ENCODE results near the gene TRRAP. TPM values are rescaled to one million over a fixed set of nuclear protein-coding genes. Genes with fewer than 3 reads are reported as not detected.

TRRAP gene
- total RNA-seq, 2 donors from 2014 or later = 23.4 to 24.3 TPM

- no peak overlapping the region for H3K4me3 ChIP-seq
- no peak for TF ChIP-seq CTCF (IDR thresholded peaks at IDR 0.05)
- no peaks in the 10 kb centered on the region for H3K27me3 ChIP-seq
- H3K4me1 ChIP-seq = peaks cover 0 to 12% of the 10 kb centered on the region in 2 donors
- H3K9me3 ChIP-seq = no peaks in the 10 kb centered on the region
- no peak overlapping the region for H3K27ac ChIP-seq
- DNase-seq (ENCODE audit: low spot score) = no peak
- H3K36me3 ChIP-seq = peaks cover 58% of the 10 kb centered on the region
Measured at GRCh38 chr7:99001482-99002147, 123.3 kb downstream of the TRRAP start.

GRCh38 chr7:99002148-99002826 is 124.0 kb downstream of the TRRAP start:
- DNase-seq (ENCODE audit: low spot score) = no peak
- Histone ChIP-seq H3K27ac (peak overlapping the region in 1 of 2 donors; percentile 56), H3K9me3 (no peaks in the 10 kb centered on the region), H3K4me1 (peaks cover 0 to 12% of the 10 kb centered on the region in 2 donors), H3K4me3 (no peak overlapping the region), H3K36me3 (peaks cover 62% of the 10 kb centered on the region), H3K27me3 (no peaks in the 10 kb centered on the region)
- no peak for TF ChIP-seq CTCF (IDR thresholded peaks at IDR 0.05)

GRCh38 chr7:99002827-99003212 is 124.5 kb downstream of the TRRAP start:
- peak overlapping the region in 1 of 2 donors; percentile 53 for H3K27ac ChIP-seq
- H3K4me1 ChIP-seq = peaks cover 0 to 12% of the 10 kb centered on the region in 2 donors
- peaks cover 61% of the 10 kb centered on the region for H3K36me3 ChIP-seq
- no peaks in the 10 kb centered on the region for H3K9me3 ChIP-seq
- no peak overlapping the region for H3K4me3 ChIP-seq
- H3K27me3 ChIP-seq = no peaks in the 10 kb centered on the region
- no peak for TF ChIP-seq CTCF (IDR thresholded peaks at IDR 0.05)
- no peak for DNase-seq (ENCODE audit: low spot score)

- Histone ChIP-seq H3K4me3 (no peak overlapping the region), H3K36me3 (peaks cover 62% of the 10 kb centered on the region), H3K4me1 (peaks cover 0 to 12% of the 10 kb centered on the region in 2 donors), H3K27me3 (no peaks in the 10 kb centered on the region), H3K9me3 (no peaks in the 10 kb centered on the region), H3K27ac (peak overlapping the region in 1 of 2 donors; percentile 53)
- no peak for DNase-seq (ENCODE audit: low spot score)
- no peak for TF ChIP-seq CTCF (IDR thresholded peaks at IDR 0.05)
Measured at GRCh38 chr7:99003419-99003818, 125.1 kb downstream of the TRRAP start.

GRCh38 chr7:99004216-99004615 is 125.9 kb downstream of the TRRAP start:
- Histone ChIP-seq H3K27me3 (no peaks in the 10 kb centered on the region), H3K4me3 (no peak overlapping the region), H3K4me1 (peaks cover 0 to 12% of the 10 kb centered on the region in 2 donors), H3K9me3 (no peaks in the 10 kb centered on the region), H3K36me3 (peaks cover 65% of the 10 kb centered on the region), H3K27ac (no peak overlapping the region)
- TF ChIP-seq CTCF (IDR thresholded peaks at IDR 0.05) = no peak
- peak; percentile 66 for DNase-seq (ENCODE audit: low spot score)
